GM12891 (cell line): ENCODE data around the gene PTPRO.

Experiments
- POLR2AphosphoS5 ChIP-seq: IDR thresholded peaks from 2 replicates; pipeline ENCODE4 v1.6.1; 2011; ENCODE audit warnings: low read depth, low read length, control low read depth
- TAF1 ChIP-seq: IDR thresholded peaks from 2 replicates; pipeline ENCODE4 v1.6.1; 2011; ENCODE audit warnings: low read depth, low read length, control low read depth

- no peak for TF ChIP-seq POLR2AphosphoS5
- TF ChIP-seq TAF1 = no peak
These were observed 203.7 kb downstream of the PTPRO start for GRCh38 chr12:15526033-15526432.
